GM18505 (cell line): ENCODE measurements around the gene NME8.

ENCODE experiments used
- ATAC-seq: cut with Tn5 transposase; IDR thresholded peaks from one replicate; pipeline ENCODE4 v1.9.1; 2021; ENCODE audit not compliant: unreplicated experiment
- POLR2A ChIP-seq: IDR thresholded peaks from 4 replicates; pipeline ENCODE4 v1.6.1; 2011; ENCODE audit warnings: borderline replicate concordance; ENCODE audit not compliant: insufficient read depth, insufficient read length; ENCODE audit errors: extremely low read depth

The NME8 gene

DNA sequence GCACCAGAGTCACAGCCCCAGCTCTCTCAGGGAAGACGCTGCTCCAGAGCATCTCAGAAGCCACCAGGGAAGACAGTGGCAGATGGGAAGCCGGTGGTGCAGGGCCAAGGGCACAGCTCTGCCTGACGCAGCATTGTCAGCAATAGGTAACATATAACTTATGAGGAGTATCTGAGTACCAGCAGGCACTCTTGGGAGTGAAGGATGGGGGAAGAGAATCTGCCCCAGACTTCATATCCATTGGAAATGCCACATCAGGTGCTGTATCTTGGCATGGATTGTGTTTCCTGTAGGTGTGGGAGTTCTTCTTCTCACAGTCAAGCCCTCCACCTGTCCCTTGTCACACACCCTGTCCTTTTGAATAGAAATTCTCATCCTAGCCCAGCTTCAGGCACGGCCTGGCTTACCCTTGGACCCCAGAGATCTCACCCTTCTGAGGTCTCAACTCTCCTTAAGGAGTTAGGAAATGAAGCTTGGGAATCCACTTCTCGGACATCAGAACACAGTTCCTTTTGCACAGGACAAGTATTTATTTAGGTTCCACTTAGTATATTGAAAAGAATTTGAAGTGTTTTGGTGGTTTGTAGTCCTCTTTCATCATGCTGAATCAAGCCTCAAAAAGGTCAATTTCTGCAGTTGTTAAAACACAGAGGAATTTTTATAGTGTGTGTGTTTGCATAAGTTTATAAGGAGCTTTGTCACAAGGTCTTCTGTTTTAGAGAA, 82.0 kb downstream of the NME8 start:
- no peak for TF ChIP-seq POLR2A
- no peak for ATAC-seq

DNA sequence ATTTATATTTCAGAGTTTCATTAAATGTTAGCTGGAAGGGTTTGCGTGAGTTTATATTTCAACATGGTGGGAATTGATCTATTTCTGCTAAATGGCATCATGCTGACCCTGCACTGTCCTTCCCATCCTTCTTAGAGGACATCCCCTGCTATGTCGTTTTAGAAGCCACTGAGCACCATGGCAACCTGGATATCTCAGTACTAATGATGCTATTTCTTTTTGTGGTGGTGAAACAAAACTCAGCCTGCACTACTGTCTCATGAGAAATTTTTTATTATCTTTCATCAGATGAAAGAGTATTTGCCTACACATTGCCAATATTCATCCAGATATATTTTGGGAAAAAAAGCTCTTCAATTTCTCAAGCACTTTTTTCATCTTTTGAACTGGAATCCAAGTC, 84.1 kb downstream of the NME8 start:
- no peak for ATAC-seq

DNA sequence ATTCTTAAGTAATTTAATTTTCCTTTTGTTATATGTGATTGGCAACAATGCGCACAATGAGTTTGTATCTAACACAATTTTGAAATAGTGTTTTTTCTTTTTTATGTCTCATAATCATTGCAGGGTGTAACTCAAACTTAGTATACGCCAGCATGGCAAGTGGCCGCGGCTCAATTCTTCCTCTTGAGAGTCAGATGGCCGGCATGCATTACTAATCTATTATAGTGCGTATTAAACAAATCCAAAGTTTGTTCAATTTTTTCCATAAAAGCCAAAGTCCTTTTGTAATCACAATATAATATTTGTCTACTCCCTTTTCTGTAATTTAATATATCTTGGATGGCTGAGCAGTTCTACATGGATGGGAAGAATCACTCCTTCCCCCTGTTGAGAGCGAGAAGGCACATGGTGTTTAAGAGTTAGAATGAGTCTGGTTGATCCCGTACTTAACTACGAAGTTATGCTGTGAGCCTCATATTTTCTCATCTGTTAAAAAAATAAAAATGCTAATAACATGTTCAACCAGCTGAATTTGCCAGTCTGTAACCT, 84.7 kb downstream of the NME8 start:
- no peak for TF ChIP-seq POLR2A
- no peak for ATAC-seq

More for the DNA sequence above, 84.1 kb downstream of the NME8 start:
- no peak for TF ChIP-seq POLR2A

- no peak for TF ChIP-seq POLR2A
- no peak for ATAC-seq
Measured at GRCh38 chr7:37942934-37943610, 94.7 kb downstream of the NME8 start.

GRCh38 chr7:37943905-37944736, 95.7 kb downstream of the NME8 start:
- TF ChIP-seq POLR2A, result no peak
- no peak for ATAC-seq

GRCh38 chr7:37944737-37945054, 96.3 kb downstream of the NME8 start:
- no peak for ATAC-seq
- TF ChIP-seq POLR2A, result no peak

DNA sequence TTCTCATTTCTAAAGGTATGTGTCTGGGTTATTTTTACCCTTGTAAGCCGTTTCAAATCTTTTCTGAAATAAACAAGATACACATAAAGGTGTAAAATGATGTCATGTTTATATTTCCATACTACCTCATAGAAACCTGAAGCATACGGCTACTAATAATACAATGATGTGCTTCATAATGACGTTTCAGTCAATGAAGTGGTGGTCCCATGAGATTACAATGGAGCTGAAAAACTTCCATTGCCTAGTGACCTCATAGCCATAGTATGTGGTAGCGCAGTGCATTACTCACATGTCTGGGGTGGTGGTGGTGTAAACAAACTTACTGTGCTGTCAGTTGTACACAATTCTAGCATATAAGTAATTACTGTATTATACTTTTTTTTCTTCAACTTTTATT, 96.9 kb downstream of the NME8 start:
- TF ChIP-seq POLR2A, result no peak
- ATAC-seq, result no peak

- no peak for TF ChIP-seq POLR2A
- no peak for ATAC-seq
Measured at GRCh38 chr7:37947138-37947940, 98.9 kb downstream of the NME8 start.

GRCh38 chr7:37947941-37948210, 99.5 kb downstream of the NME8 start:
- no peak for TF ChIP-seq POLR2A
- ATAC-seq, result no peak
